T-helper 22 cell (primary cell): ENCODE data around the gene SP1.
"Not testable (repeated sequence)": the region's sequence is repeated elsewhere in the genome, so short reads cannot be mapped to it uniquely, and the experiment has no call there.

Experiments
- DNase-seq: peaks from one replicate; pipeline ENCODE4 v3.0.0-alpha.2; 2020; ENCODE audit warnings: low read depth

SP1 gene

DNA sequence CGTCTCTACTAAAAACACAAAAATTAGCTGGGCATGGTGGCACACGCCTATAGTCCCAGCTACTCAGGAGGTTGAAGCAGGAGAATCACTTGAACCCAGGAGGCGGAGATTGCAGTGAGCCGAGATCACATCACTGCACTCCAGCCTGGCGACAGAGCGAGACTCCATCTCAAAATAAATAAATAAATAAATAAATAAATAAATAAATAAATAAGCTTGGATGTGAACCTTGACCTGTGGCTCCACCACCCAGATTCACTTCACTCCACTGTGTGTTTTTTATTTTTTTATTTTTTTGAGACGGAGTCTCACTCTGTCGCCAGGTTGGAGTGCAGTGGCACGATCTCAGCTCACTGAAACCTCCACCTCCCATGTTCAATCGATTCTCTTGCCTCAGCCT lies 18.3 kb upstream of the SP1 start:
- not testable (repeated sequence) for DNase-seq

DNA sequence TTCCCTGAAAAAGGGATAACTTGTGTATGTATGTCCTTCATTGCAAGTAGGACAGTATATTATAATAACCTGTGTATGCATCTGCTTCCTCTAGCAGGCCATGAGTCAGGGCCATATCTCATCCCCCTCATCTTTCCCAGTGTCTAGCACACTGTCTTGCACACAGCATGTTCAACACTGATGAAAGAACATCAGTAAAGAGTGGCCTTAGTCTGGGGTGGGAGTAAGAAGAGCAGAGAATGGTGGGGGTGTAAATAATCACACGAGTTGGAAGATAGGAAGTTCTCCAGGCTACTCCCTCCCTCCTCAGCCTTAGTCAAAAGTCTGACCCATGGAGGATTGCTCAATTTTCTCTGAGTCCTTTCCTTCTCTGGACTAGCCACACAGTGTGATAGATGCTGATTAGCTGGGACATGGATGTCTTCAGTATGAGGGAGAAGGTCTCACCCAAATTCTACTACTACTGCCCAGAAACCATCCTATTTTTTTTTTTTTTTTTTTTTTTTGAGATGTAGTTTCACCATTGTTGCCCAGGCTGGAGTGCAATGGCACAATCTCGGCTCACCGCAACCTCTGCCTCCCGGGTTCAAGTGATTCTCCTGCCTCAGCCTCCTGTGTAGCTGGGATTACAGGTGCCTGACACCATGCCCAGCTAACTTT lies 14.6 kb upstream of the SP1 start:
- DNase-seq: no peak

DNA sequence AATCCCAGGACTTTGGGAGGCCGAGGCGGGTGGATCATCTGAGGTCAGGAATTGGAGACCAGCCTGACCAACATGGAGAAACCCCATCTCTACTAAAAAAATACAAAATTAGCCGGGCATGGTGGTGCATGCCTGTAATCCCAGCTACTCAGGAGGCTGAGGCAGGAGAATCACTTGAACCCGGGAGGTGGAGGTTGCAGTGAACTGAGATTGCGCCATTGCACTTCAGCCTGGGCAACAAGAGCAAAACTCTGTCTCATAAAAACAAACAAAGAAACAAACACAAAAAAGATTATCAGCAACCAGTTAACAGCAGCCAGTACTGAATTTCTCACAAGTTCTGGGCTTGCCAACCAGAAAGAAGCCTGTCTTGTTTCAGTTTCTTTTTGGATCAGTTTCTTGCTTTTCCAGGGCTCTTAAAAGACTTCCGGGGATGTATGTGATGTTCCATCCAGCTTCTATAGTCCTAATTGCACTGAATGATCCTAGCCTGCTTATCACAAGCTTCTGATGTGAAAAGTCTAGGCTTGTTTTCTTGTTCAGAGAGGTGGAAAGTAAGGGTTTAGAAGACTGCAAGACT lies 6.3 kb upstream of the SP1 start:
- not testable (repeated sequence) for DNase-seq

DNA sequence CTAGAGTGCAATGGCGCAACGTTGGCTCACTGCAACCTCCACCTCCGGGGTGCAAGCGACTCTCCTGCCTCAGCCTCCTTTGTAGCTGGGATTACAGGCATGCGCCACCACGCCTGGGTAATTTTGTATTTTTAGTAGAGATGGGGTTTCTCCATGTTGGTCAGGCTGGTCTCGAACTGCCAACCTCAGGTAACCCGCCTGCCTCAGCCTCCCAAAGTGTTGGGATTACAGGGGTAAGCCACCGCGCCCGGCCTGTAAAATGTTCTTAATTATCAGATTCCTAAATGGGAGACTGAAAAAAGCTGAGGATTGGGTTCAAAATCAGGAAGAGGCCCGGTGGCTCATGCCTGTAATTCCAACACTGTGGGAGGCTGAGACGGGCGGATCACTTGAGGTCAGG lies 5.7 kb upstream of the SP1 start:
- not testable (repeated sequence) for DNase-seq

DNA sequence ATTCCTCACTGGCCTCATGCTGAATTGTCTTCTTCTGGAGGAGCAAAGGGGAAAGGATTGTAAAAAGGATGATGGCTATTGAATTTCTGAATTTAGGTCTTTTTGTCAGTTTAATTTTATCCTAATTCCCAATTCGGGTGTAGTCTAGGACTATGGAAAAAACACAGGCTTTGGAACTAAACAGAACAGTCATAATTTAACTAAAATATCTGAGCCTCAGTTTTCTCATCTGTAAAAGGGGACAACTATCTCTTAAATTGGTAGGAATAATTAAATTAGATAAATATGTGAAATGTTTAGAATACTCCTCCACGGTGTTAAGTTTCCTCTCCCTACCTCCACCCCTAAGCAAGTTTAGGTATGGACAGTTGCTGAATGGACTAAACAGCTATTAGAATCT lies 3.2 kb upstream of the SP1 start:
- no peak for DNase-seq

GRCh38 chr12:53378222-53378621 lies 1.8 kb upstream of the SP1 start:
- DNase-seq: no peak

GRCh38 chr12:53378724-53379388 lies 1.1 kb upstream of the SP1 start:
- no peak for DNase-seq

- peak; percentile 98 for DNase-seq
Measured at GRCh38 chr12:53379389-53380103, 430 bp upstream of the SP1 start.

- no peak for DNase-seq
Measured at GRCh38 chr12:53380794-53381730, 1.1 kb downstream of the SP1 start.

GRCh38 chr12:53381731-53382630 lies 2.0 kb downstream of the SP1 start:
- peak; percentile 8 for DNase-seq

DNA sequence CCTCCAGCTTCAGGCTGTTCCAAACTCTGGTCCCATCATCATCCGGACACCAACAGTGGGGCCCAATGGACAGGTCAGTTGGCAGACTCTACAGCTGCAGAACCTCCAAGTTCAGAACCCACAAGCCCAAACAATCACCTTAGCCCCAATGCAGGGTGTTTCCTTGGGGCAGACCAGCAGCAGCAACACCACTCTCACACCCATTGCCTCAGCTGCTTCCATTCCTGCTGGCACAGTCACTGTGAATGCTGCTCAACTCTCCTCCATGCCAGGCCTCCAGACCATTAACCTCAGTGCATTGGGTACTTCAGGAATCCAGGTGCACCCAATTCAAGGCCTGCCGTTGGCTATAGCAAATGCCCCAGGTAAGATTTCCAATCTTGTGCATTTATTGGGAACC lies 3.3 kb downstream of the SP1 start:
- no peak for DNase-seq

- DNase-seq: not testable (repeated sequence)
Measured at GRCh38 chr12:53386381-53386780, 6.4 kb downstream of the SP1 start.

- DNase-seq: no peak
Measured at GRCh38 chr12:53388932-53389331, 9.0 kb downstream of the SP1 start.

- no peak for DNase-seq
Measured at GRCh38 chr12:53389702-53390101, 9.7 kb downstream of the SP1 start.

DNA sequence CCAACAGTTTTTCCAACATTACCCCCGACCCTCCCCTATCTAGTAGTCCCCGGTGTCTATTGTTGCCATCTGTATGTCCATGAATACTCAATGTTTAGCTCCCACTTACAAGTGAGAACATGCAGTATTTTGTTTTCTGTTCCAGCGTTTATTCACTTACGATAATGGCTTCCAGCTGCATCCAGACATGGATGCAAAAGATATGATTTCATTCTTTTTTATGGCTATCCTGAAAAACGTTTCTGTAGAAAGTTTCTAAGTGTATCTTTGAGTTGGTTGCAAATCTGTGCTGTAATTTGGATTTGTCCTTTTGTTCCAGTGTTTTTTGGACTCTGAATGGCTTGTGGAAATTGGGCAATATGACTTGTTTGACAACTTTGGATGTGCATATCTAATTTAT lies 11.7 kb downstream of the SP1 start:
- DNase-seq: no peak

DNA sequence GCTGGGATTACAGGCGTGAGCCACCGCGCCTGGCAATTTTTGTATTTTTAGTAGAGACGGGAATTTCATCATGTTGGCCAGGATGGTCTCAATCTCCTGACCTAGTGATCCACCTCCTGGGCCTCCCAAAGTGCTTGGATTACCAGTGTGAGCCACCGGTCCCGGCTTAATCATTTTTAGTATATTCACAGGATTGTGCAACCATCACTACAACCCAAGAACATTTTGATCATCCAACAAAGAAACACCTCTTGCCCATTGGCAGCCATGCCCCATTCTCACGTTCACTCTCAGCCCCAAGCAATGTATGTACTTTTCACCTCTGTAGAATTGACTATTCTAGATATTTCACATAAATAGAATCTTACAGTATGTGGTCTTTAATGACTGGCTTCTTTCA lies 19.9 kb downstream of the SP1 start:
- DNase-seq: no peak

DNA sequence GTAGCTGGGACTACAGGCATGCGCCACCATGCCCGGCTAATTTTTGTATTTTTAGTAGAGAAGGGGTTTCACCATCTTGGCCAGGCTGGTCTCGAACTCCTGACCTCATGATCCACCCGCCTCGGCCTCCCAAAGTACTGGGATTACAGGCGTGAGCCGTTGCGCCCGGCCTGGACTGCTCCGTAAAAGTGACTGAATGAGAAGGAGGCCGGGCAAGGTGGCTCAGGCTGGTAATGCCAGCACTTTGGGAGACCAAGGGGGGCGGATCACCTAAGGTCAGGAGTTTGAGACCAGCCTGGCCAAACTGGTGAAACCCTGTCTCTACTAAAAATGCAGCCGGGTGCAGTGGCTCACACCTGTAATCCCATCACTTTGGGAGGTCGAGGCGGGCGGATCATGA lies 22.4 kb downstream of the SP1 start:
- not testable (repeated sequence) for DNase-seq

- no peak for DNase-seq
Measured at GRCh38 chr12:53402871-53403270, 22.9 kb downstream of the SP1 start.

GRCh38 chr12:53410951-53411350 lies 31.0 kb downstream of the SP1 start:
- DNase-seq: no peak

DNA sequence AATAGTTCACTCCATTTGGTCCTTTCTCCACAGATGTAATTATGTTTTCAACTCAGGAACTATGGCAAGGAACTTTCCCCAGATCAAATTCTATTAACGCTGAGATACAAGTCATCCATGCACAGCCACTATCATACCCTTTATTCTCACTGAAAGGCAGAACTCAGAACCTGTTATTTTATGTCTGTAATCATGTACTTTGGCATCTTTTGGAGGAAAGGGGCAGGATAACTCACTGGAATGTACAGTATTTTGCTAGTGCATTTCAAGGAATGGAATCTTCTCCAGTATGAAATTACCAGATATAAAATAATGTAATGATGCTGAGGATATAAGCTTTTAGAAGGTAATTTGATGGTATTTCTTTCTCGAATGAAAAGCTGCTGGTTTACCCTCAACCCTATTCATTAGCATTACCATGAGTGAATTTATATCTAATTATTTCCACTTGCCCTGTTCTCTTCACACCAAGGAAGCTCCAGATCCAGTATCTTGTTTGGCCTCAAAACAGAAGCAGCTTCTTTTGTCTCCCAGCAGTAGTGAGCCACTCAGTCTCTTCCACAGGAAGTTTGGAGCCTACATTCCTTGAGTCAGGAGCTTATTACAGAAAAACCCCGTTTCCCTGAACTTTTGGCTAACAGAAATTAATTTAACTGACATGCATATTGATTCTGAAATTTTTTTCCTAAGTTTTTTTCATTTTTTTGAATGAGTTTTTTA lies 33.7 kb downstream of the SP1 start:
- no peak for DNase-seq
